ENCODE measurements around the gene IQGAP1. TPM values are rescaled to one million over a fixed set of nuclear protein-coding genes. Genes with fewer than 3 reads are reported as not detected.
"Not testable (repeated sequence)": the region's sequence is repeated elsewhere in the genome, so short reads cannot be mapped to it uniquely, and the experiment has no call there.

The IQGAP1 gene
- total and polyA plus RNA-seq, 11 donors: 18.9 to 115 (median 36.1) TPM

GRCh38 chr15:90501898-90502297 is 113.9 kb downstream of the IQGAP1 start:
- H3K27ac ChIP-seq: no peak overlapping the region
- no peak overlapping the region for H3K4me3 ChIP-seq
- no peaks in the 10 kb centered on the region for H3K9me3 ChIP-seq
- 75 to 91% (median 82%) methylated on average over 4 of the region's 4 CpGs for WGBS, 4 donors
- H3K36me3 ChIP-seq: peaks cover 0 to 72% (median 60%) of the 10 kb centered on the region in 9 donors
- no peaks in the 10 kb centered on the region for H3K27me3 ChIP-seq
- no peak for DNase-seq
- peaks cover 0 to 10% (median 3%) of the 10 kb centered on the region in 12 donors for H3K4me1 ChIP-seq
- TF ChIP-seq POLR2A (IDR thresholded peaks at IDR 0.05): no peak
- no peak for TF ChIP-seq CTCF (IDR thresholded peaks at IDR 0.05)
- intact Hi-C loops (cut with DNase I): no loop called here
- no peak for ATAC-seq

- peaks cover 0 to 14% (median 0%) of the 10 kb centered on the region in 9 donors for H3K36me3 ChIP-seq
- H3K27ac ChIP-seq, ATAC-seq, DNase-seq, H3K4me1 ChIP-seq, H3K4me3 ChIP-seq, H3K9me3 ChIP-seq, H3K27me3 ChIP-seq: not testable (repeated sequence)
- 93 to 100% (median 97%) methylated on average over 10 to 29 of the region's 29 CpGs for WGBS, 4 donors
- intact Hi-C loops (cut with DNase I): loop anchor here in 1 of 10 donors (10.0 kb wide), 1 partner anchor 184 kb away; no protein-coding TSS in a partner anchor
Measured at GRCh38 chr15:90510781-90511180, 122.7 kb downstream of the IQGAP1 start.

- DNase-seq, H3K9me3 ChIP-seq, ATAC-seq, H3K4me3 ChIP-seq, H3K27ac ChIP-seq, H3K27me3 ChIP-seq: not testable (repeated sequence)
- Histone ChIP-seq H3K36me3 (peaks cover 0 to 13% (median 0%) of the 10 kb centered on the region in 9 donors), H3K4me1 (peaks cover 0 to 11% (median 0%) of the 10 kb centered on the region in 12 donors)
- intact Hi-C loops (cut with DNase I): loop anchor here in 1 of 10 donors (10.0 kb wide), 1 partner anchor 184 kb away; no protein-coding TSS in a partner anchor
- 89 to 97% (median 93%) methylated on average over 13 of the region's 13 CpGs for WGBS, 4 donors
Measured at GRCh38 chr15:90511211-90511618, 123.2 kb downstream of the IQGAP1 start.

- H3K36me3 ChIP-seq: peaks cover 0 to 3% (median 0%) of the 10 kb centered on the region in 9 donors
- 70 to 82% (median 76%) methylated on average over 2 of the region's 2 CpGs for WGBS, 4 donors
- DNase-seq (no peak), ATAC-seq (no peak)
- H3K9me3 ChIP-seq: no peaks in the 10 kb centered on the region
- H3K4me1 ChIP-seq: peaks cover 0 to 14% (median 0%) of the 10 kb centered on the region in 12 donors
- TF ChIP-seq POLR2A (IDR thresholded peaks at IDR 0.05): no peak
- no peak for TF ChIP-seq CTCF (IDR thresholded peaks at IDR 0.05)
- intact Hi-C loops (cut with DNase I): loop anchor here in 1 of 10 donors (10.0 kb wide), 1 partner anchor 183 kb away; no protein-coding TSS in a partner anchor
- H3K4me3 ChIP-seq: no peak overlapping the region
- no peaks in the 10 kb centered on the region for H3K27me3 ChIP-seq
- no peak overlapping the region for H3K27ac ChIP-seq
Measured at GRCh38 chr15:90512276-90512675, 124.2 kb downstream of the IQGAP1 start.

- Histone ChIP-seq H3K27me3 (no peaks in the 10 kb centered on the region), H3K27ac (peak overlapping the region in 1 of 12 donors; percentile 56), H3K9me3 (no peaks in the 10 kb centered on the region), H3K36me3 (no peaks in the 10 kb centered on the region), H3K4me3 (no peak overlapping the region), H3K4me1 (peaks cover 0 to 14% (median 0%) of the 10 kb centered on the region in 12 donors)
- no peak for TF ChIP-seq POLR2A (IDR thresholded peaks at IDR 0.05)
- TF ChIP-seq CTCF (IDR thresholded peaks at IDR 0.05): no peak
- ATAC-seq (no peak), DNase-seq (no peak)
- 86 to 92% (median 87%) methylated on average over 3 of the region's 3 CpGs for WGBS, 4 donors
- intact Hi-C loops (cut with DNase I): loop anchor here in 1 of 10 donors (10.0 kb wide), 1 partner anchor 182 kb away; no protein-coding TSS in a partner anchor
Measured at GRCh38 chr15:90512981-90513380, 124.9 kb downstream of the IQGAP1 start.
